Mesendoderm (in vitro differentiated cells): Measurements from ENCODE around the gene RERE.

ENCODE experiments used
- DNase-seq: peaks from one replicate; pipeline ENCODE4 v3.0.0; 2013
- H2AK5ac ChIP-seq: 2 replicates; pipeline ENCODE4 v1.6.1; 2013; ENCODE audit warnings: low read length, inconsistent platforms
- H2BK120ac ChIP-seq: 2 replicates; pipeline ENCODE4 v1.6.1; 2013; ENCODE audit warnings: low read depth, mild to moderate bottlenecking, low read length, moderate library complexity, mixed read lengths
- H2BK15ac ChIP-seq: replicated peaks from 2 replicates; pipeline ENCODE4 v1.6.1; 2013; ENCODE audit warnings: low read depth, mild to moderate bottlenecking, moderate library complexity
- H2BK5ac ChIP-seq: 2 replicates; pipeline ENCODE4 v1.6.1; 2013; ENCODE audit warnings: low read length, inconsistent platforms
- H3K18ac ChIP-seq: 2 replicates; pipeline ENCODE4 v1.6.1; 2013; ENCODE audit warnings: mild to moderate bottlenecking, low read length, mixed read lengths
- H3K23ac ChIP-seq: one replicate; pipeline ENCODE4 v1.6.1; 2013; ENCODE audit warnings: low read length
- H3K27ac ChIP-seq: 2 replicates; pipeline ENCODE4 v1.5.1; 2013; ENCODE audit warnings: low read depth, mild to moderate bottlenecking, inconsistent platforms, low read length, moderate library complexity
- H3K27me3 ChIP-seq: 2 replicates; pipeline ENCODE4 v1.6.1; 2013; ENCODE audit warnings: low read length, control low read depth, mild to moderate bottlenecking, inconsistent platforms; ENCODE audit not compliant: insufficient read depth, poor library complexity
- H3K36me3 ChIP-seq: 2 replicates; pipeline ENCODE4 v1.6.1; 2013; ENCODE audit warnings: low read length, inconsistent platforms; ENCODE audit not compliant: control insufficient read depth, insufficient read depth
- H3K4ac ChIP-seq: one replicate; pipeline ENCODE4 v1.6.1; 2013; ENCODE audit warnings: low read depth, mild to moderate bottlenecking, low read length, moderate library complexity
- H3K4me1 ChIP-seq: 2 replicates; pipeline ENCODE4 v1.6.1; 2013; ENCODE audit warnings: low read depth, low read length, inconsistent platforms; ENCODE audit not compliant: control insufficient read depth
- H3K4me2 ChIP-seq: 2 replicates; pipeline ENCODE4 v1.6.1; 2013; ENCODE audit warnings: low read length
- H3K4me3 ChIP-seq: 2 replicates; pipeline ENCODE4 v1.5.1; 2013; ENCODE audit warnings: mild to moderate bottlenecking, low read length
- H3K56ac ChIP-seq: one replicate; pipeline ENCODE4 v1.6.1; 2013; ENCODE audit warnings: low read length
- H3K79me1 ChIP-seq: 2 replicates; pipeline ENCODE4 v1.6.1; 2013; ENCODE audit warnings: low read length, inconsistent platforms
- H3K79me2 ChIP-seq: 2 replicates; pipeline ENCODE4 v1.6.1; 2013; ENCODE audit warnings: mild to moderate bottlenecking, low read length; ENCODE audit not compliant: control insufficient read depth, insufficient read depth
- H3K9ac ChIP-seq: 2 replicates; pipeline ENCODE4 v1.6.1; 2013; ENCODE audit warnings: low read length, inconsistent platforms
- H4K5ac ChIP-seq: one replicate; pipeline ENCODE4 v1.6.1; 2013; ENCODE audit warnings: low read length
- H4K8ac ChIP-seq: one replicate; pipeline ENCODE4 v1.6.1; 2013; ENCODE audit warnings: low read depth, mild to moderate bottlenecking, control low read depth, low read length, moderate library complexity
- WGBS: extraction: QIAGEN DNeasy Blood & Tissue Kit; methylation state at CpG from one replicate; pipeline ENCODE4 v1.1.7; 2013; ENCODE audit warnings: low lambda C conversion rate, missing lambda C conversion rate; ENCODE audit not compliant: insufficient coverage; ENCODE audit errors: extremely low coverage; 5-methylcytosine and 5-hydroxymethylcytosine counted together

Gene RERE

DNA sequence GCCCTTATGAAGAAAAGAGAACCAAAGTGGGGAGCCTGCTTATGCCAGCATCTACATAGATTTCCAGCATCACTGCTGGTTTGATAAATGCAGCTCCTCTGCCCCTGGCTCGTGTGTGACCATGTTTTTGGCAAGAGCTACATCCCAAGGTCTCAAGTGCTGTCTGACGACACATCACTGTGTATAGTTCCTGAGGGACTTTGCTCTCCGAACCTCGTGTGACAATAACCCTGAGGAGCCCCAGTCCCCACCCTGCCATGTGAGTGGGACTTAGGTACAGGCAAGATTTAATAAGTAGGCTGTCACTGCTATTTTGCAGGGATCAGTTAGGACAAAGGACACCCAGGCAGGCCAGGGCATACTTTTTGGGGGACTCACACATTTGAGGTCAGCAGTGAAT is 28.8 kb upstream of the RERE start:
- Histone ChIP-seq H2BK120ac (no peak overlapping the region), H3K79me1 (no peaks in the 10 kb centered on the region), H4K8ac (no peak overlapping the region), H3K27ac (no peak overlapping the region), H3K23ac (no peak overlapping the region), H2BK5ac (no peak overlapping the region), H3K18ac (no peak overlapping the region), H3K4me3 (no peak overlapping the region), H3K9ac (no peak overlapping the region), H3K4ac (no peak overlapping the region), H3K79me2 (no peaks in the 10 kb centered on the region), H4K5ac (no peak overlapping the region), H3K56ac (no peak overlapping the region), H2BK15ac (no peak overlapping the region), H3K36me3 (no peaks in the 10 kb centered on the region), H3K4me1 (no peaks in the 10 kb centered on the region), H3K4me2 (no peak overlapping the region), H2AK5ac (no peak overlapping the region), H3K27me3 (no peaks in the 10 kb centered on the region)
- no peak for DNase-seq
- no CpG with 5 or more reads among the region's 4 CpGs for WGBS

DNA sequence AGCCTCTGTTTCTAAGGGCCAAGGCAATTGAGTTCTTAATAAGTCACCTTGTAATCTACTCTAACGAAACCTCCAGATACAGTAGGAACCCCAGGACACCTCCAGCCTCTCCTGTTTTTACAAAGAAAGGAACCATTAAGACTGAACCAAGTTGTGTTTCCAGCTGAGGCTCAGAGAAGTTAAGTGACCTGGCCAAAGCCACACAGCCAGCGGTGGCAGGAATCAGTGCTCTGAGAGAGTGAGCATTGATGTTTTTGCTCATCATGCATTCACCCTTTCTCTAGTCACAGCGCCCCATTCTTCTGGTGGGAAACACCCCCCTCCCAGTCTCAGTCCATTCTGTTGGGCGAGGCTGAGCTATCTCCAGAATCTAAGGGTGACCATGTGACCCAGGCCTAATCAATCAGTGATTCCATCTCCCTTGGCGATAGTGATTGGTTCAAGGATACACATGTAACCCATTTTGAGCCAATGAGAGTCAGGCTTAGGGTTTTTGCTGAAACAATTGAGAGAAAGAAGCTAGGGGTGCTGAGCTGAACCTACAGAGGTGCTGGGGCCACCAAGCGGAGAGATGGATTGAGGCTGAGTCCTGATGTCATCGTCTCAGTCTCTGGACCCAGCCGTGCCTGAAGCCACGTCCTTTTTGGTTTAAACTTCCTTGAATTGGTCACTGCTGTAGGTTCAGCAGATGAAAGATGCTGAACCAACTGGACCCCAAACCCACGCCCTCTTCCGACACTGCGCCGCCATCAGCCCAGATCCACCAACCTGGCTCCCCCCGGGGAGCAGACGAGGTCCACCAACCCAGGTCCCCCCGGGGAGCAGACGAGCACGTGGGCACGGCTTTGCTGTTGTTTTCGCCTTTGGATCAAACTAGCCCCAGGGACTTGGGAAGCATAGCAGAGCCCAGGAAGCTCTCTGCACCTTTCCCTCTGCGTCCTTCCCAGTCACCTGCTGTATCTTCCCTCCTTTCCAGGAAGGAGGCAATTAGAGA is 28.0 kb upstream of the RERE start:
- no peak overlapping the region for H3K23ac ChIP-seq
- H2BK120ac ChIP-seq = no peak overlapping the region
- no peak overlapping the region for H2BK15ac ChIP-seq
- no peak overlapping the region for H3K4me2 ChIP-seq
- H4K8ac ChIP-seq = no peak overlapping the region
- H3K27ac ChIP-seq = no peak overlapping the region
- no peak overlapping the region for H3K9ac ChIP-seq
- H3K4ac ChIP-seq = no peak overlapping the region
- H4K5ac ChIP-seq = no peak overlapping the region
- no peak overlapping the region for H2AK5ac ChIP-seq
- H3K79me1 ChIP-seq = no peaks in the 10 kb centered on the region
- H2BK5ac ChIP-seq = no peak overlapping the region
- no peaks in the 10 kb centered on the region for H3K4me1 ChIP-seq
- H3K79me2 ChIP-seq = no peaks in the 10 kb centered on the region
- no peaks in the 10 kb centered on the region for H3K27me3 ChIP-seq
- H3K36me3 ChIP-seq = no peaks in the 10 kb centered on the region
- H3K56ac ChIP-seq = no peak overlapping the region
- H3K18ac ChIP-seq = no peak overlapping the region
- no peak overlapping the region for H3K4me3 ChIP-seq
- no peak for DNase-seq
- WGBS = no CpG with 5 or more reads among the region's 21 CpGs

DNA sequence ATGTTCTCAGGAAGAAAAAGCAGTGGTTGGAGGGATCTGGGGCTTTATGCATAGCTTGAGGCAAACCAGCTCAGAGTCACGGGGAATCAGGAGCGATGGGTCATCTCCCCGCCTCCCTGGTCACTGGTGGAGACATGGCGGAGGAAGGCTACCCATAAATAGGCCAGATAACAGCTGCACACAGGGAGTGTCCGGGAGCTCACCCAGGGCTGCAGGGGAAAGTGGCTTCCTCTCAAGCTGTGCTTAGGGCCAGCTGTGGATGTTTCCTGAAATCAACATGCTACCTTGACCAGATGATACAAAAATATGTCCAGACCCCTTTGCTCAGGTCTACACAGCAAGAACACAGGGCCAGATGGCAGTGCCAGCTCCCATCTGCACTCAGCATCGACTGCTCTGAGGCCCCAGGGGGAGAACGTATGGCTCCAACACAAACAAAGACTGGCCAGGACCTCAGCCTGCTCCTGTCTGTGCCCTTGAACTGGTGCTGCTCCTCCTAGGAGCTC is 27.1 kb upstream of the RERE start:
- Histone ChIP-seq H3K27ac (no peak overlapping the region), H4K8ac (no peak overlapping the region), H2BK15ac (no peak overlapping the region), H3K36me3 (no peaks in the 10 kb centered on the region), H3K4me3 (no peak overlapping the region), H3K18ac (no peak overlapping the region), H2BK120ac (no peak overlapping the region), H3K79me2 (no peaks in the 10 kb centered on the region), H3K4me1 (no peaks in the 10 kb centered on the region), H2AK5ac (no peak overlapping the region), H2BK5ac (no peak overlapping the region), H3K4me2 (no peak overlapping the region), H3K27me3 (no peaks in the 10 kb centered on the region), H3K56ac (no peak overlapping the region), H3K9ac (no peak overlapping the region), H3K4ac (no peak overlapping the region), H3K79me1 (no peaks in the 10 kb centered on the region), H3K23ac (no peak overlapping the region), H4K5ac (no peak overlapping the region)
- DNase-seq = no peak
- WGBS = no CpG with 5 or more reads among the region's 7 CpGs

DNA sequence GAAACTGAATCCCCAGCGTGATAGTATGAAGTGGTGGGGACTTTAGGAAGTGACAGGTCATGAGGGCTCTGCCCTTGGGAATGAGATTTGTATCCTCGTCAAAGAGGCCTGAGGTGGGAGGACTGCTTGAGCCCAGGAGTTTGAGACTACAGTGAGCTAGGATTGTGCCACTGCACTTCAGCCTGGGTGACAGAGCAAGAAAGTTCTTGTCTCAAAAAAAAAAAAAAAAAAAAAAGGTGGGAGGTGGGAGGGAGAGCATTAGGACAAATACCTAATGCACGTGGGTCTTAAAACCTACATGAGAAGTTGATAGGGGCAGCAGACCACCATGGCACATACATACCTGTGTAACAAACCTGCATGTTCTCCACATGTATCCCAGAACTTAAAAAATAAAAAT is 24.0 kb upstream of the RERE start:
- Histone ChIP-seq H3K56ac (no peak overlapping the region), H4K5ac (no peak overlapping the region), H2BK120ac (no peak overlapping the region), H3K4ac (no peak overlapping the region), H3K4me2 (no peak overlapping the region), H4K8ac (no peak overlapping the region), H3K79me1 (no peaks in the 10 kb centered on the region), H3K4me3 (no peak overlapping the region), H2BK15ac (no peak overlapping the region), H2BK5ac (no peak overlapping the region), H3K4me1 (no peaks in the 10 kb centered on the region), H3K9ac (no peak overlapping the region), H3K27me3 (no peaks in the 10 kb centered on the region), H3K23ac (no peak overlapping the region), H3K27ac (no peak overlapping the region), H2AK5ac (no peak overlapping the region), H3K79me2 (no peaks in the 10 kb centered on the region), H3K36me3 (no peaks in the 10 kb centered on the region), H3K18ac (no peak overlapping the region)
- no peak for DNase-seq
- no CpG with 5 or more reads among the region's 3 CpGs for WGBS

DNA sequence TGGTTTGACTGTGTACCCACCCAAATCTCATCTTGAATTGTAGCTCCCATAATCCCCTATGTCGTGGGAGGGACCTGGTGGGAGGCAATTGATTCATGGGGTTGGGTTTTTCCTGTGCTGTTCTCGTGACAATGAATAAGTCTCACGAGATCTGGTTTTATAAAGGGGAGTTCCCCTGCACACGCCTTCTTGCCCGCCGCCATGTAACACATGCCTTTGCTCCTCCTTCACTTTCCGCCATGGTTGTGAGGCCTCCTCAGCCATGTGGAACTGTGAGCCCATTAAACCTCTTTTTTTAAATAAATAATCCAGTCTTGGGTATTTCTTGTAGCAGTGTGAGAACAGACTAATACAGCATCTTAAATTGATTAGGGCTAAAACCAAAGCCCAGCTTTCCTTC is 22.6 kb upstream of the RERE start:
- H2AK5ac ChIP-seq = no peak overlapping the region
- H4K8ac ChIP-seq = no peak overlapping the region
- H3K4me3 ChIP-seq = no peak overlapping the region
- H3K27me3 ChIP-seq = no peaks in the 10 kb centered on the region
- no peaks in the 10 kb centered on the region for H3K36me3 ChIP-seq
- no peak overlapping the region for H3K18ac ChIP-seq
- DNase-seq = no peak
- H2BK120ac ChIP-seq = no peak overlapping the region
- no peak overlapping the region for H3K4ac ChIP-seq
- H3K79me2 ChIP-seq = no peaks in the 10 kb centered on the region
- no peak overlapping the region for H3K23ac ChIP-seq
- H3K4me1 ChIP-seq = no peaks in the 10 kb centered on the region
- H3K56ac ChIP-seq = no peak overlapping the region
- no peaks in the 10 kb centered on the region for H3K79me1 ChIP-seq
- H3K27ac ChIP-seq = no peak overlapping the region
- H2BK5ac ChIP-seq = no peak overlapping the region
- no peak overlapping the region for H4K5ac ChIP-seq
- no peak overlapping the region for H2BK15ac ChIP-seq
- H3K4me2 ChIP-seq = no peak overlapping the region
- H3K9ac ChIP-seq = no peak overlapping the region
- no CpG with 5 or more reads among the region's 7 CpGs for WGBS
